Panc1 (cell line): ENCODE results near the gene RIF1.

Experiments used
- POLR2AphosphoS5 ChIP-seq: IDR thresholded peaks from 2 replicates; pipeline ENCODE4 v1.6.1; 2012; ENCODE audit warnings: mild to moderate bottlenecking, low read depth, low read length, moderate library complexity
- TF ChIP-seq, protein P1 (sequence below): fragments of 450-650 bp; IDR thresholded peaks from 2 replicates; pipeline ENCODE4 v1.5.1; 2017; ENCODE audit warnings: mild to moderate bottlenecking

DNA sequence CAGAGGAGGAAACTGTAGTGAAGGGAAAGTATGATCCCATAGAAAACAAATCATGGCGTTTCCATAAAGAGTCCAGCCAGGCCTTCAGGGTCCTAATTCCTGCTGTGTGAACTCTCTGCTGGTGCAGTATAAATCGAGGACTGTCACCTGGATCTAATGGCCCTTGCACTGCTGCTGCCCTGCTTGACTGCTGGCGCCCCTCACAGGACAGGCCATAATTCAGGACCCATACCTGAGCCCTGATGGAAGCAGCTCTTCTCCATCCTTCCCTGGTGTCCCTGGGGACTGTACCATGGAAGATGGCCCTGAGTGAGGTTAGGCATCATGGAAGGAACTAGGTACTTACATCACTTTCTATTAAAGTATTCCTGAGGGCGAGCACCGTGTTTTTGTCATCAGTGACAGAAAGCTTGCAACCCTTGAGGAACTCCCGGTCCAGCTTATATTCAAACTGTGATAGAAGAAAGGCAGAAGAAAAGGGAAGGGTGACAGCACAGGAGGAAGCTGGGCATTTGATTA is 116.9 kb downstream of the RIF1 start:
- TF ChIP-seq, protein P1, sequence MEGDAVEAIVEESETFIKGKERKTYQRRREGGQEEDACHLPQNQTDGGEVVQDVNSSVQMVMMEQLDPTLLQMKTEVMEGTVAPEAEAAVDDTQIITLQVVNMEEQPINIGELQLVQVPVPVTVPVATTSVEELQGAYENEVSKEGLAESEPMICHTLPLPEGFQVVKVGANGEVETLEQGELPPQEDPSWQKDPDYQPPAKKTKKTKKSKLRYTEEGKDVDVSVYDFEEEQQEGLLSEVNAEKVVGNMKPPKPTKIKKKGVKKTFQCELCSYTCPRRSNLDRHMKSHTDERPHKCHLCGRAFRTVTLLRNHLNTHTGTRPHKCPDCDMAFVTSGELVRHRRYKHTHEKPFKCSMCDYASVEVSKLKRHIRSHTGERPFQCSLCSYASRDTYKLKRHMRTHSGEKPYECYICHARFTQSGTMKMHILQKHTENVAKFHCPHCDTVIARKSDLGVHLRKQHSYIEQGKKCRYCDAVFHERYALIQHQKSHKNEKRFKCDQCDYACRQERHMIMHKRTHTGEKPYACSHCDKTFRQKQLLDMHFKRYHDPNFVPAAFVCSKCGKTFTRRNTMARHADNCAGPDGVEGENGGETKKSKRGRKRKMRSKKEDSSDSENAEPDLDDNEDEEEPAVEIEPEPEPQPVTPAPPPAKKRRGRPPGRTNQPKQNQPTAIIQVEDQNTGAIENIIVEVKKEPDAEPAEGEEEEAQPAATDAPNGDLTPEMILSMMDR: no peak
- TF ChIP-seq POLR2AphosphoS5: no peak
